ENCODE results near the gene ATMIN. TPM values are rescaled to one million over a fixed set of nuclear protein-coding genes. Genes with fewer than 3 reads are reported as not detected.

ATMIN gene, protein sequence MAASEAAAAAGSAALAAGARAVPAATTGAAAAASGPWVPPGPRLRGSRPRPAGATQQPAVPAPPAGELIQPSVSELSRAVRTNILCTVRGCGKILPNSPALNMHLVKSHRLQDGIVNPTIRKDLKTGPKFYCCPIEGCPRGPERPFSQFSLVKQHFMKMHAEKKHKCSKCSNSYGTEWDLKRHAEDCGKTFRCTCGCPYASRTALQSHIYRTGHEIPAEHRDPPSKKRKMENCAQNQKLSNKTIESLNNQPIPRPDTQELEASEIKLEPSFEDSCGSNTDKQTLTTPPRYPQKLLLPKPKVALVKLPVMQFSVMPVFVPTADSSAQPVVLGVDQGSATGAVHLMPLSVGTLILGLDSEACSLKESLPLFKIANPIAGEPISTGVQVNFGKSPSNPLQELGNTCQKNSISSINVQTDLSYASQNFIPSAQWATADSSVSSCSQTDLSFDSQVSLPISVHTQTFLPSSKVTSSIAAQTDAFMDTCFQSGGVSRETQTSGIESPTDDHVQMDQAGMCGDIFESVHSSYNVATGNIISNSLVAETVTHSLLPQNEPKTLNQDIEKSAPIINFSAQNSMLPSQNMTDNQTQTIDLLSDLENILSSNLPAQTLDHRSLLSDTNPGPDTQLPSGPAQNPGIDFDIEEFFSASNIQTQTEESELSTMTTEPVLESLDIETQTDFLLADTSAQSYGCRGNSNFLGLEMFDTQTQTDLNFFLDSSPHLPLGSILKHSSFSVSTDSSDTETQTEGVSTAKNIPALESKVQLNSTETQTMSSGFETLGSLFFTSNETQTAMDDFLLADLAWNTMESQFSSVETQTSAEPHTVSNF
- total RNA-seq = 37.1 and 38.3 TPM in 2 replicates

DNA sequence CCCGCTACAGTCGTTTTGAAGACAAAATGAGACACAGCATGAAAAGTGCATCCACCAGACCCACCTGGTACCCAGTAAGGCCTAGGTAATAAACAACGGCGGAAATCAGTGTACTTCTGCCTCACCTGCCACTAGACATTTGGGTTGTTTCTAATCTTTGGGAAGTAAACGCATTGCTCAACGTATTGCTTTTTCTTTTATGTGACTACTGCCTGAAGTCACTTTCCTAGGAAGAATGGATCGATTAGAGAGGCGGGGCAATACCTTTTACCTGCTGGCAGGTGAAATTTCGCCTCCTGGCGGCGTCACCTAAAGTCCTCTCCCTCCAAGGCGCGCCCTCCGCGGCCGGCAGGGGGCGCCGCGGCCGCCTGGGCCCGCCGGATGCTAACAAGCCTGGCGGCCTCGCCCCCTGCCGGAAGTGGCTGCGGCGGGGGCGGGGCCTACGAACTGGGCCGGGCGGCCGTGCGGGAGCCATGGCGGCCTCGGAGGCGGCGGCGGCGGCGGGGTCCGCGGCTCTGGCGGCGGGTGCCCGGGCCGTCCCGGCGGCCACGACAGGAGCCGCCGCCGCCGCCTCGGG lies at the start of gene ATMIN:
Gene ATMIN (plus strand): TSS at position 445 of the 577 bp plus-strand sequence. CDS start 29 bp downstream, at position 474.

DNA sequence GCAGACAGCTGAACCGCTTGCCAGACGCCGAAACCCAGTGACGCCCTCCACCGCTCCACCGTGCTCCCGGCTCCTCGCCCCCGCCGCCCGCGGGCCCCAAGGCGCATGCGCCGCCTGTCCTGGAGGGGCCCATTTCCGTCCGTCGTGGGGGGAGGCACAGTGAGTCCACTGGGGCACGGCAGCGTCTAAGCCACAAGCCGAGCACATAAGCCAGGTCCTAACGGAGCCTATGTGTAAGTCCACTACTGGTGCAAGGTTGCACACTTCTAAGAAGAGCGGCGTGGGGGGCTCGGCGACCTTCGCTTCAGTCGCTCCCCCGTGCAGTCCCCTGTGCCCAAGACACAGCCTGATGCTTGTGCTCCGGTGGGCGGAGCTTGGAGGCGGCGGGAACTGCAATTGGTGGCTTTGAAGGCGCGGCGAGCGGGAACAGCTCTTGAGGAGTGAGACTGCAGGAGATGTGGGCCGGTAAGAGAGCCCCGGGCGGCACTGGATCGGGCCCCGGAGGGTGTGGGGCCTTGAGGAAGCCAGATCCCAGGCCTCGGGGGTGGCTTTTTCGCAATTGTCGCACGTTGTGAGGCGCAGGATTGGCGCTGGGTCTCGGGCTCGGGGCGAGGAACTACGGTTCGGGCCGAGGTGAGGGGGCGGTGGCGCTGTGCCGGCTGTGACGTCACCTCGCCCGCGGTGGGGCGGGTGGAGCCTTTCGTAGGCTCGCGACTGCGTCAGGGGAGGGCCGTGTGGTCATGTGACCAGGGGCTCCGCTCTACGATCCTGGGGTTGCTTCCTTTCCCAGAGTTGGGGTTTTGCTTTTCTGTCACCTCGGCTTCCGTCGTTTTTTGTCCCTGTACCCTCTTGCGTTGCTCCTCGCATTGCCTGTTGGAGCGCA lies 28.6 kb upstream of the ATMIN start, which contains the start of the genes CENPN and CMC2:
Gene CENPN (plus strand): TSS at position 402 of the 883 bp plus-strand sequence. CDS start 4,726 bp downstream, outside the sequence.
Gene CMC2 (minus strand): TSS at position 73 of the 883 bp plus-strand sequence. CDS start 9,491 bp downstream, outside the sequence.

DNA sequence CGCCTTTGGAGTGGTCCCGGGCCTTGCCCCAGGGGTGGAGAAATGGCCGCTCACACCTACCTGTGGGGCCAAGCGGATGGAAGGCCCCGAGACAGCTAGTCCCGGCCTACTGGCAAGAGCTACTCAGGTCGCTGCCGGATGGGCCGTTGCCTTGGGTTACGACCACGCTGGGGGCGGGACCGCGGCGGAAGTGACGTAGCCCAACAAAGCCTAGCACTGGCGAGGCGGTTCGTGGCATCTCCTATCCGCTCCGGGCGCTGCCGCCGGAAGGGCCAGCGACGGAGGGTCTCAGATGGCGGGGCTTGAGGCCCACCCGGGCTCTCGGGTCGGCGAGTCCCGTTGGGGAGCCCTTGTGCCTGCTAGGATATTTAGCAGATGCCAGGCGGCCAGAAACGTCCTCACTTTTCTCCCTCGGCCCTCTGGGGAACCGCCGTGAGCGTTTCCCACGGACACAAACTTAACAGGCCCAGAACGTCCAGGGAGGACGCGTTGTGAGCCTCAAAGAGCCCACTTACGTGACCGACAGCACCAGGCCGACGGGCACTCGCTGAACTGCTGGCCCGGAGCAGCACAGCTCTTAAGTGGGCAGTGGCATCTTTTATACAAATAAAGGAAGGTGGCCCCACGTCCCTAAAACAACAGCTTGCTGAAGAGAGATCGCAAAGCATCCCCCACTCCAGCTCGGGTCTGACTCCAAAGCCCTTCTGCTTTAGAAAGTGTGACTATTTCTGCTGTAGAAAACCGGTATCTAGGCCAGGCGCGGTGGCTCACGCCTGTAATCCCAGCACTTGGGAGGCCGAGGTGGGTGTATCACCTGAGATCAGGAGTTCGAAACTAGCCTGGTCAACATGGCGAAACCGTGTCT lies 41.7 kb downstream of the ATMIN start, which contains the start of gene C16orf46:
Gene C16orf46 (minus strand): TSS at position 163 of the 865 bp plus-strand sequence. CDS start 13,283 bp downstream, outside the sequence.

DNA sequence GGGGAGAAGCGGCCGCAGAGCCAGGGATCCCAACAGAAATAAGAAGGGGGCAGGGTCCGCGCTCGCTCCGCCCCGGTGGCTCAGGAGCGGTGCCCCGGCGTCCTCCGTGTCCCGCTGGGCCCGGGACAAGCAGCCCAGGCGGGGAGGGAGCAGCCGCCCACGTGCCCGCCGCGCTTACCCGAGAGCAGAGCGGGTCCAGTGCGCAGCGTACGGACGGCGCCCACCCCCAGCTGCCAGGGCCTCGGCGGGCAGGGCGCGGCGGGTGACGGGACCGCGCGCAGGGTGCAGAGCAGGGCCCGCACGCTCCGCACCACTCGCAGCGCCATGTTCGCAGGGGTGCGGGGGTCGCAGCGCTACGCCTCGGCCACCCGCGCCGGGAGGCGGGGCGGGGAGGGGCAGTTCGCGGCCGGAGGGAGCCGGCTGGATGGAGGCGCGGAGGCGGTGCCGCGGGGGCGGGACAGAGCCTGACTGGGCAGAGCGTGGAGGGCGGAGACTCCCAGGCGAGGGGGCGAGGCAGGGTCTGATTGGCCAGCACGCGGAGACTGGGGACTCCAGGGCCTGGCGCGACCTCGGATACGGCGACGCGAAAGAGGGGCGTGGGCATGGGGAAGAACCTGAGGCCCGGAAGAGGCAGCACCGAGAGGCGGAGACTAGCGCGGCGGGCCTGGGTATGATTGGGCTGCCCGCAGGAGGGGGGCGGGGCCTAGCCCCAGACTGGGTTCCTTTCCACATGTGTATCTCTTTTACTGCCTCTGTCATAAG lies 60.5 kb downstream of the ATMIN start, which contains the start of gene GCSH:
Gene GCSH (minus strand): TSS at position 443 of the 762 bp plus-strand sequence. CDS start 117 bp downstream, at position 326.

Other genes with a start within 250 kb of the ATMIN start
- gene CDYL2, start 231.2 kb upstream of the ATMIN start, total RNA-seq = 5.9 and 8.4 TPM in 2 replicates
- 46.0 and 58.4 TPM in 2 replicates for gene CMC2, start 29.0 kb upstream of the ATMIN start, total RNA-seq
- 38.5 and 45.2 TPM in 2 replicates for gene CENPN, start 28.6 kb upstream of the ATMIN start, total RNA-seq
- 0.06 and 0.53 TPM in 2 replicates for gene C16orf46, start 41.4 kb downstream of the ATMIN start, total RNA-seq
- gene GCSH, start 60.6 kb downstream of the ATMIN start, total RNA-seq = 9.9 and 11.0 TPM in 2 replicates
- gene BCO1, start 202.8 kb downstream of the ATMIN start, total RNA-seq = not detected in 2 replicates